ENCODE data around the gene CTRB1. TPM values are rescaled to one million over a fixed set of nuclear protein-coding genes. Genes with fewer than 3 reads are reported as not detected.

The CTRB1 gene
- total and polyA plus RNA-seq, 7 experiments from 2014 or later = not detected

DNA sequence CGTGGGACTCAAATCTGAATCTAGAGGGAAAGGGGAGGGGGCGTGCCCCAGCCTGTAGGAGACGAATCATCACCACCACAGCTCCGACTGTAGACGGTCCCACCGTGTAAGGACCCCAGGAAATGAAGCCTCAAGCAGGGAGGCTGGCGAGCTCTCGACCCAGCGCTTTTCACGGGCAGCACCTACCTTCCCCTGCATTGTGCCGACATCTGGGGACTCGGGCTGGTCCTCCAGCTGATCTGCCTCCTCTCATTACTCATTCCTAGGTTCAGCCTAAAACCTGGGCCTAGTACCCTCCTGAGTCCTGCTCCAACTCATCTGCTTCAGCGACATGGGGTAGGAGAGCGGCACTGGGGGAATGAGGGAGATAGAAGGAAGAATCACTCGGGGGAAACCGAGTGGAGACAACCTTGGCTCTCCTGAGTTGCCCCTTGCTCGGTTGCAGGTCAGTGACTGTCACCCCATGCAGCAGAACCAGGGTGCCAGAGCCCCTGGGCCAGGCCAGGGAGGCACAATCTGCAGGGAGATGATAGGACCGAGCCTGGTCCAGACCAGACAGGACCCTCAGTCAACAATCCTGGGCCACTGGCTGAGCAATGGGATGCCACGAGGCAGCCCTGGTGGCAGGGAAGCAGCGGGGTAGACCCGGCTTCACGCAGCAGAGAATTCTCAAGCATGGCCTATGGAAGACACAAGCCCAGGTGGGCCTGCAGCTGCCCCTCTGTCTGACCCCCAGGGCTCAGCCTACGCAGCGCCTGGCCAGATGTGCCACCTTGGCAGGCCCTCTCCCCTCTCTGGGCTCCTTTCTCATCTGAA is 33.5 kb downstream of the CTRB1 start:
- Histone ChIP-seq H3K27me3 (ENCODE audit: control insufficient read depth in 2 of 2, insufficient read depth in 2 of 2, low read length in 2 of 2) (peaks cover 0 to 6% of the 10 kb centered on the region in 2 donors), H3K4me1 (ENCODE audit: control insufficient read depth in 2 of 2, insufficient read depth in 2 of 2, low read length in 2 of 2) (peaks cover 0 to 5% of the 10 kb centered on the region in 2 donors), H3K4me3 (ENCODE audit: low read length) (no peak overlapping the region), H3K27ac (ENCODE audit: low read depth, low read length) (no peak overlapping the region), H3K36me3 (ENCODE audit: control insufficient read depth in 2 of 3, insufficient read depth in 3 of 3, low read length in 3 of 3) (no peaks in the 10 kb centered on the region), H3K9me3 (ENCODE audit: control insufficient read depth in 2 of 3, low read length in 3 of 3) (no peaks in the 10 kb centered on the region)
- H3K9me3 Mint-ChIP-seq = no peaks in the 10 kb centered on the region
- no peak for ATAC-seq
- no peak overlapping the region for H3K27ac Mint-ChIP-seq
- intact Hi-C loops (cut with micrococcal nuclease) = no loop called here
- ChIA-PET POLR2A (no interaction called here), CTCF (no interaction called here)
- no peaks in the 10 kb centered on the region for H3K36me3 Mint-ChIP-seq
- no peak for DNase-seq
- H3K4me1 Mint-ChIP-seq = peaks cover 0 to 10% (median 4%) of the 10 kb centered on the region in 7 donors
- H3K27me3 Mint-ChIP-seq = peaks cover 25 to 68% (median 31%) of the 10 kb centered on the region in 5 donors
- peak overlapping the region; percentile 23 to 82 (median 68) for H3K4me3 Mint-ChIP-seq

DNA sequence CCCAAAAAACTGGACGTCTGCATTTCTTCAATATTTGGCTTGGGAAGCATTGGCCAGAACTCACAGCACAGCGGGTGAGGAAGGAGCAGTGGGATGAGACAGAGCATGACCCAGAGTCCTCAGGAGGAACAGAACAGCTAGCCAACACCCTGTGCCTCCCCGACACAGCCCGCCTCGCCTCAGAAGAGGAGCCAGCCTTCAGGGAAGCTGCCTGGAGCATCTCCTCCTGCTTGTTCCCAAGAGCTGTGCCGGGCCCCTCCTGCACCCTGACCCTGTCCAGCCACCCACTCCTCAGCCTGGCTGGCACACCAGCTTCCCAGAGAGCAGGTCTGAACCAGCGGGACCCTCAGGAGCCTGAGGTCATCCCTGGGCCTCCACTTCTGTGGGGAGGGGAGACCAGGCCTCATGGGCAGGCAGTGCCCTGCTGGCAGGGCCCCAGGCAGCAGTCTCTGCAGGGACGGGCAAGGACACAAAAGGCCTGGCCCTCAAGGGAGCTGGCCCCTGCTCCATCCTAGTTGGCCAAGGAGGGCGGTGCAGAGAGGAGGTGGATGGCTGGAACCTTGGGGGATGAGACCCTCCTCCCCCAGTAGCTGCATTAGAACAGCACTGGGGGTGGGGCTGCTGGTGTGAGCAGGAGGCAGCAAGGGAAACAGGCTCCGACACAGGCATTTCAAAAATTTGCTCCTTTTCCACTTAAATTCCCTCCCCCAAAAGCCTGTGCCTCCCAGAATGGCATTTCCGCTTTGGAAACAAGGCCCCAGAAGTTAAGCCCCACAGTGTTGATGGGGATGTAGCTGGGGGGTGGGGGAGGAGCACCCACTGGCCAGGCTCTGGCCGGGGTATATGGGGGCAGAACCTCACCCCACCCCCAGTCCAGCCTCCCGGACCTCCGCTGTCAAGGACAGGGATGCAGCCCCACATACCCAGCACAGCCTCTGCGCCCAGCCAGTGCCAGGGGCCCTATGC is 34.4 kb downstream of the CTRB1 start:
- H3K36me3 ChIP-seq (ENCODE audit: control insufficient read depth in 2 of 3, insufficient read depth in 3 of 3, low read length in 3 of 3) = no peaks in the 10 kb centered on the region
- H3K27ac Mint-ChIP-seq = no peak overlapping the region
- H3K9me3 ChIP-seq (ENCODE audit: control insufficient read depth in 2 of 3, low read length in 3 of 3) = no peaks in the 10 kb centered on the region
- H3K36me3 Mint-ChIP-seq = no peaks in the 10 kb centered on the region
- H3K27me3 ChIP-seq (ENCODE audit: control insufficient read depth in 2 of 2, insufficient read depth in 2 of 2, low read length in 2 of 2) = peaks cover 0 to 6% of the 10 kb centered on the region in 2 donors
- H3K27ac ChIP-seq (ENCODE audit: low read depth, low read length) = no peak overlapping the region
- H3K4me1 Mint-ChIP-seq = peaks cover 0 to 10% (median 4%) of the 10 kb centered on the region in 7 donors
- H3K4me3 Mint-ChIP-seq = peak overlapping the region in 2 of 10 donors; percentile 64 to 82
- ChIA-PET CTCF (no interaction called here), POLR2A (no interaction called here)
- ATAC-seq (no peak), DNase-seq (no peak)
- H3K9me3 Mint-ChIP-seq = no peaks in the 10 kb centered on the region
- no peak overlapping the region for H3K4me3 ChIP-seq (ENCODE audit: low read length)
- peaks cover 20 to 61% (median 33%) of the 10 kb centered on the region in 5 donors for H3K27me3 Mint-ChIP-seq
- H3K4me1 ChIP-seq (ENCODE audit: control insufficient read depth in 2 of 2, insufficient read depth in 2 of 2, low read length in 2 of 2) = peaks cover 0 to 5% of the 10 kb centered on the region in 2 donors
- intact Hi-C loops (cut with micrococcal nuclease) = no loop called here

DNA sequence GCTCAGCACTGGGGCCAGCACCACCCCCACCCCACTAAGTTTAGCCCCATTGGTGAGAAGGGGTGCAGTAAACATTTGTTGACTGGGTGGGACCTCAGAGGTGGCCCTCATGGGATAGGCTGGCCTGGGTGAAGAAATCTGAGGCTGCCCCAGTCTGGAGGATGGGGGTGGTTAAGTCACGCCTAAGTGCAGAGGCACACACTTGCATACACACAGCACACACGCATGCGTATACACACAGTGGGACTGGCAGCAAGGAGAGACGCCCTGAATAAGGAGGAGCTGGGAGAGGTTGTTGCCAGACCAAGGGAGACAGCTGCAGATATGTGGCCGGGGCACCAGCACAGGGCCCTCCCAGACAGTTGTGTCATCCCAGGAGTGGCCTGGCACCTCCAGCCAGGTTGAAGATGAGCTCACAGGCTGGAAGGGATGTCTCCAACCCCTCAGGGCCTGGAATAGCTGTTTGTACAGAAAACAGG is 35.6 kb downstream of the CTRB1 start:
- no peak overlapping the region for H3K4me3 Mint-ChIP-seq
- Histone ChIP-seq H3K4me3 (ENCODE audit: low read length) (no peak overlapping the region), H3K4me1 (ENCODE audit: control insufficient read depth in 2 of 2, insufficient read depth in 2 of 2, low read length in 2 of 2) (peaks cover 0 to 5% of the 10 kb centered on the region in 2 donors), H3K27me3 (ENCODE audit: control insufficient read depth in 2 of 2, insufficient read depth in 2 of 2, low read length in 2 of 2) (peaks cover 0 to 6% of the 10 kb centered on the region in 2 donors), H3K27ac (ENCODE audit: low read depth, low read length) (no peak overlapping the region), H3K36me3 (ENCODE audit: control insufficient read depth in 2 of 3, insufficient read depth in 3 of 3, low read length in 3 of 3) (no peaks in the 10 kb centered on the region), H3K9me3 (ENCODE audit: control insufficient read depth in 2 of 3, low read length in 3 of 3) (no peaks in the 10 kb centered on the region)
- H3K36me3 Mint-ChIP-seq = no peaks in the 10 kb centered on the region
- H3K27me3 Mint-ChIP-seq = peaks cover 20 to 57% (median 36%) of the 10 kb centered on the region in 5 donors
- ATAC-seq (no peak), DNase-seq (no peak)
- no peaks in the 10 kb centered on the region for H3K9me3 Mint-ChIP-seq
- CTCF ChIA-PET = no interaction called here
- H3K4me1 Mint-ChIP-seq = peaks cover 0 to 10% (median 4%) of the 10 kb centered on the region in 7 donors
- intact Hi-C loops (cut with micrococcal nuclease) = no loop called here
- POLR2A ChIA-PET = no interaction called here
- no peak overlapping the region for H3K27ac Mint-ChIP-seq

DNA sequence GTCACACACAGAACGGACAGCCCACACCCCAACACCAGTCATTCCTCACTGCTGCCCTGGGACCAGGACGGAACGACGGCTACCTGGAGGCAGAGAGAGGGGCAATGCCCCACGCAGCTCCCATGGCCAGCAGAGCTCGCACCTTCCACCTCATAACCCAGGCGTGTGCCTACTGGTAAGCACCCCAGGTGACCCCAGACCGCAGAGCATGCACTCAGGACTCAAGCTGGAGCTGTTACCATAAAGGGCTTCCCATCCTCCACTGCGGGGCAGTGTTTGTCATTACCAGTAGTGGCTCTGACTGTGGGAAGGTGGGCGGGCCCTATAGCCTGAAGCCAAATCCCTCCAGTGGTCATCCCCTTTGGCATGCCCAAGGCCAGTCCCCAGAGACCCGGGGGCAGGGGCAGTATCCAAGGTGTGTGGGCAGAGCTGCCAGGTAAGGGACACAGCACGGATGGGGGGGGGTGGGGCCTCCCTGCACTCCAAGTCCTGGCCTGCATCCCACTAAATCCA is 37.3 kb downstream of the CTRB1 start:
- H3K4me3 Mint-ChIP-seq = no peak overlapping the region
- no peak overlapping the region for H3K27ac Mint-ChIP-seq
- ChIA-PET POLR2A (no interaction called here), CTCF (no interaction called here)
- peaks cover 17 to 46% (median 44%) of the 10 kb centered on the region in 5 donors for H3K27me3 Mint-ChIP-seq
- intact Hi-C loops (cut with micrococcal nuclease) = no loop called here
- H3K9me3 ChIP-seq (ENCODE audit: control insufficient read depth in 2 of 3, low read length in 3 of 3) = no peaks in the 10 kb centered on the region
- H3K4me1 Mint-ChIP-seq = peaks cover 0 to 6% (median 4%) of the 10 kb centered on the region in 7 donors
- H3K27ac ChIP-seq (ENCODE audit: low read depth, low read length) = no peak overlapping the region
- H3K27me3 ChIP-seq (ENCODE audit: control insufficient read depth in 2 of 2, insufficient read depth in 2 of 2, low read length in 2 of 2) = no peaks in the 10 kb centered on the region
- no peak overlapping the region for H3K4me3 ChIP-seq (ENCODE audit: low read length)
- H3K9me3 Mint-ChIP-seq = no peaks in the 10 kb centered on the region
- no peaks in the 10 kb centered on the region for H3K36me3 ChIP-seq (ENCODE audit: control insufficient read depth in 2 of 3, insufficient read depth in 3 of 3, low read length in 3 of 3)
- ATAC-seq (no peak), DNase-seq (no peak)
- no peaks in the 10 kb centered on the region for H3K36me3 Mint-ChIP-seq
- H3K4me1 ChIP-seq (ENCODE audit: control insufficient read depth in 2 of 2, insufficient read depth in 2 of 2, low read length in 2 of 2) = no peaks in the 10 kb centered on the region

DNA sequence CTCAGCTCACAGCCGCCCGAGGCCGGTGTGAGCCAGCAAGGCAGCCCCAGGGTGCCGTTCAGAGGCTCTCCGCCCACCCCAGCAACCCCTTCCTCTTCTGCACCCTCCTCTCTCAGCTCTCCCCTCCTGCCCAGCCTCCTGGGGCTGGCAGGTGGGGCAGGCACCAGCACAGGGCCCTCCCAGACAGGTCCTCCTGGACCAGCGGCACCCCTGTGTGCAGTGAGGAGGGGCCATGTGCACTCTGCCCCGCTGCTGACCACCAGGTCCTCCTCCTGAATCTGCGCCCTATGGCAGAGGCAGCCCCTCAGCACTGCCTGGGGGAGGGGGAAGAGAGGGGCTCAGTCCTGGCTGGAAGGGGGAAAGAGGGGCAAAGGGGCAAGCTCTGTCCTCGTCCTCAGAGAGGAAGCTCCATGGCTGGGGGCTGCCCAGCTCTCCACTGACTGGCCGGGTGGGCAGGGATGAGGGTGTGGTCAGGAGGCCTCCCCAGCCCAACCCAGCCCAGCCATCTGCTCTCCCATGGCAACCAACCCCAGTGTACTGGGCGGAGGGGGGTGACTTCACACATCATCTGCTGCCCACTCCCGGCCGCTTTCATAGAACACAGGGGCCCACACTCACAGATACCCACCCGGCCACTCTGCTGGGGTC is 38.0 kb downstream of the CTRB1 start:
- ATAC-seq (no peak), DNase-seq (no peak)
- H3K4me3 ChIP-seq (ENCODE audit: low read length) = no peak overlapping the region
- Mint-ChIP-seq H3K27me3 (peaks cover 16 to 47% (median 43%) of the 10 kb centered on the region in 5 donors), H3K4me3 (no peak overlapping the region), H3K4me1 (peaks cover 0 to 5% (median 3%) of the 10 kb centered on the region in 7 donors), H3K9me3 (no peaks in the 10 kb centered on the region), H3K36me3 (no peaks in the 10 kb centered on the region), H3K27ac (no peak overlapping the region)
- ChIA-PET POLR2A (no interaction called here), CTCF (interaction anchor here (0.7 kb wide), 1 partner anchor 21 kb away, joined by 3 read pairs; no protein-coding TSS in a partner anchor)
- intact Hi-C loops (cut with micrococcal nuclease) = no loop called here
- no peaks in the 10 kb centered on the region for H3K27me3 ChIP-seq (ENCODE audit: control insufficient read depth in 2 of 2, insufficient read depth in 2 of 2, low read length in 2 of 2)
- no peaks in the 10 kb centered on the region for H3K36me3 ChIP-seq (ENCODE audit: control insufficient read depth in 2 of 3, insufficient read depth in 3 of 3, low read length in 3 of 3)
- H3K4me1 ChIP-seq (ENCODE audit: control insufficient read depth in 2 of 2, insufficient read depth in 2 of 2, low read length in 2 of 2) = no peaks in the 10 kb centered on the region
- no peaks in the 10 kb centered on the region for H3K9me3 ChIP-seq (ENCODE audit: control insufficient read depth in 2 of 3, low read length in 3 of 3)
- no peak overlapping the region for H3K27ac ChIP-seq (ENCODE audit: low read depth, low read length)
